ENCODE results near the gene PSTPIP1. TPM values are rescaled to one million over a fixed set of nuclear protein-coding genes. Genes with fewer than 3 reads are reported as not detected.

PSTPIP1 gene
- total and polyA plus RNA-seq, 2 of the 13 experiments (the other 11 are each of a cell fraction or from before 2014, with no cell fraction given) = 4.4 to 8.7 TPM

- TF ChIP-seq RBM39 (IDR thresholded peaks at IDR 0.05; ENCODE audit: low read depth, low read length, poor library complexity, severe bottlenecking) (no peak), PRDM15 (CRISPR knock-in tag; IDR thresholded peaks at IDR 0.05) (0 out of 2 replicates have a peak, but pooled peaks have one; percentile 18), TFAP4 (IDR thresholded peaks at IDR 0.05; ENCODE audit: borderline replicate concordance, low read depth) (no peak), MAX (IDR thresholded peaks at IDR 0.05) (peak; percentile 52), GTF3A (CRISPR knock-in tag; conservative IDR thresholded peaks at IDR 0.05) (no peak), KDM3A (CRISPR knock-in tag; IDR thresholded peaks at IDR 0.05; ENCODE audit: low read depth) (peak; percentile 76; the same call in 1 of the 2 replicates), REST (IDR thresholded peaks at IDR 0.05; ENCODE audit: borderline replicate concordance in 1 of 2, low read depth in 1 of 2, low read length in 2 of 2) (peak in 1 of 2 experiments; percentile 5; a peak in 1 of 4 replicates), MTA1 (CRISPR knock-in tag; IDR thresholded peaks at IDR 0.05; ENCODE audit: borderline replicate concordance) (peak; percentile 91), ZFAT (CRISPR knock-in tag; conservative IDR thresholded peaks at IDR 0.05) (no peak), ZSCAN31 (CRISPR knock-in tag; IDR thresholded peaks at IDR 0.05; ENCODE audit: low read depth) (0 out of 2 replicates have a peak, but pooled peaks have one; percentile 8), RXRA (CRISPR knock-in tag; IDR thresholded peaks at IDR 0.05) (peak; percentile 92), ZMAT3 (CRISPR knock-in tag; conservative IDR thresholded peaks at IDR 0.05) (peak; percentile 12; the same call in 1 of the 2 replicates), FOXJ3 (CRISPR knock-in tag; IDR thresholded peaks at IDR 0.05; ENCODE audit: borderline replicate concordance) (no peak), HOXA9 (CRISPR knock-in tag; IDR thresholded peaks at IDR 0.05; ENCODE audit: borderline replicate concordance) (no peak), ZFP36 (IDR thresholded peaks at IDR 0.05; ENCODE audit: borderline replicate concordance, low read depth, low read length, partially characterized antibody) (no peak), CREB1 (IDR thresholded peaks at IDR 0.05) (no peak), CREB1 (CRISPR knock-in tag; IDR thresholded peaks at IDR 0.05) (0 out of 2 replicates have a peak, but pooled peaks have one; percentile 38)
- TF ChIP-seq, protein P1, sequence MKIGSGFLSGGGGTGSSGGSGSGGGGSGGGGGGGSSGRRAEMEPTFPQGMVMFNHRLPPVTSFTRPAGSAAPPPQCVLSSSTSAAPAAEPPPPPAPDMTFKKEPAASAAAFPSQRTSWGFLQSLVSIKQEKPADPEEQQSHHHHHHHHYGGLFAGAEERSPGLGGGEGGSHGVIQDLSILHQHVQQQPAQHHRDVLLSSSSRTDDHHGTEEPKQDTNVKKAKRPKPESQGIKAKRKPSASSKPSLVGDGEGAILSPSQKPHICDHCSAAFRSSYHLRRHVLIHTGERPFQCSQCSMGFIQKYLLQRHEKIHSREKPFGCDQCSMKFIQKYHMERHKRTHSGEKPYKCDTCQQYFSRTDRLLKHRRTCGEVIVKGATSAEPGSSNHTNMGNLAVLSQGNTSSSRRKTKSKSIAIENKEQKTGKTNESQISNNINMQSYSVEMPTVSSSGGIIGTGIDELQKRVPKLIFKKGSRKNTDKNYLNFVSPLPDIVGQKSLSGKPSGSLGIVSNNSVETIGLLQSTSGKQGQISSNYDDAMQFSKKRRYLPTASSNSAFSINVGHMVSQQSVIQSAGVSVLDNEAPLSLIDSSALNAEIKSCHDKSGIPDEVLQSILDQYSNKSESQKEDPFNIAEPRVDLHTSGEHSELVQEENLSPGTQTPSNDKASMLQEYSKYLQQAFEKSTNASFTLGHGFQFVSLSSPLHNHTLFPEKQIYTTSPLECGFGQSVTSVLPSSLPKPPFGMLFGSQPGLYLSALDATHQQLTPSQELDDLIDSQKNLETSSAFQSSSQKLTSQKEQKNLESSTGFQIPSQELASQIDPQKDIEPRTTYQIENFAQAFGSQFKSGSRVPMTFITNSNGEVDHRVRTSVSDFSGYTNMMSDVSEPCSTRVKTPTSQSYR (CRISPR knock-in tag; IDR thresholded peaks at IDR 0.05; ENCODE audit: borderline replicate concordance) = peak; percentile 10; the same call in 1 of the 2 replicates
Measured at GRCh38 chr15:77032052-77032646, 37.2 kb downstream of the PSTPIP1 start (continued).

Measured in HepG2 (cell line).